A172 (cell line): ENCODE results near the gene S100A7A. TPM values are rescaled to one million over a fixed set of nuclear protein-coding genes. Genes with fewer than 3 reads are reported as not detected.
A peak's percentile ranks its signal among the peaks of the same experiment; 100 is the strongest.
"Not testable (repeated sequence)": the region's sequence is repeated elsewhere in the genome, so short reads cannot be mapped to it uniquely, and the experiment has no call there.

Source experiments
- DNase-seq: peaks from one replicate; pipeline ENCODE4 v3.0.0-alpha.2; 2015; ENCODE audit warnings: low spot score
- total RNA-seq: library from RNA; depleted of rRNA; stranded (reverse); fragments of >200 nt; shearing (Covaris generic); gene quantifications from 2 replicates; pipeline ENCODE4 v1.2.3, GENCODE V29; 2014

The S100A7A gene
- total RNA-seq, 1 experiment from 2014 or later = not detected

DNA sequence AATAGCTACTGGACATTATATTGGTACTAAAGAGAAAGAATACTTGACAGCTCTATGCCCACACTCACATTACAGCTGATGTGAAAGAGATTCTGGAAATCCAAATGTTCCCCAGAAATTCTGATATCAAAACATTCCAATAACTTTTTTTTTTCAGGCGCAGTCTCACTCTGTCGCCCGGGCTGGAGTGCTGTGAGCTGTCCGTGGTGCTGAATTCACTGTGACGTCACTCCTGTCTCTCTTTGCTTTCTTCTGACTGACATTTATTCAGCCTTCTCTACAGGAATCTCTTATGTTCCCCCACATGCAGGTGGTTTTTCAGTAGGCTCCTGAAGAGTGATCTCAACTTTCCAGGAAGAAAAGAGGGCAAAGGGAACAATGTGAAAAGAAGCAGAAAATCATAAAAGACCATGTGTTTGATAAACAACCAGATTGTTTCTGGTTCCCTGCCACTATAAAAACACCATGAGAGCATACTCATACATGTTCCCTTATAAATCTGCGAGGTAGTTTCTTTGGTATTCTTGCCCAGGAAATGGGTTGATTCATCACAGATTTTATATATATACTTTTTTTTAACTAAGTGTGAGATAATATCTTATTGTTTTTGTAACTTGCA, 6.2 kb downstream of the S100A7A start:
- peak; percentile 80 for DNase-seq

DNA sequence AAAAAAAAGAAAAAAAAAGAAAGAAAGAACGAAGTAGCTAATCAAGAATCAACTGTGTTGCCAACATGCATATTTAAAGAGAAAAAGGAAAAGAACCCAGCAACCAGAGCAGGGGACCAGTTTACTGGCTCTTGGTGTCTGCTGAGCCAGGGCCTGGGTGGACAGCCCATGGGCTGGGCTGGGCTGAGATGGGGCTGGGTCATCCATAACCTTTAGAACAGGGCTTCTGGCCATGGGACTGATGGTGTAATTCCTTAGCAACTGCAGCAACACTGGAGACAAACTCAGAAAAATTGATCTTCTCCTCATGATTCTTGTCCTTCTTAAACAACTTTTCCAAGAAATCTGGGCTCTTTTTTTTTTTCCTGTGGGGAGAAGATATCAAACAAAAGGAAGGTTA, 10.5 kb downstream of the S100A7A start:
- no peak for DNase-seq

GRCh38 chr1:153428073-153428638, 11.8 kb downstream of the S100A7A start:
- no peak for DNase-seq

- no peak for DNase-seq
These were observed 12.5 kb downstream of the S100A7A start for GRCh38 chr1:153428791-153429190.

GRCh38 chr1:153429266-153430165, 13.2 kb downstream of the S100A7A start:
- DNase-seq = no peak

GRCh38 chr1:153430166-153430553, 13.8 kb downstream of the S100A7A start:
- no peak for DNase-seq

DNA sequence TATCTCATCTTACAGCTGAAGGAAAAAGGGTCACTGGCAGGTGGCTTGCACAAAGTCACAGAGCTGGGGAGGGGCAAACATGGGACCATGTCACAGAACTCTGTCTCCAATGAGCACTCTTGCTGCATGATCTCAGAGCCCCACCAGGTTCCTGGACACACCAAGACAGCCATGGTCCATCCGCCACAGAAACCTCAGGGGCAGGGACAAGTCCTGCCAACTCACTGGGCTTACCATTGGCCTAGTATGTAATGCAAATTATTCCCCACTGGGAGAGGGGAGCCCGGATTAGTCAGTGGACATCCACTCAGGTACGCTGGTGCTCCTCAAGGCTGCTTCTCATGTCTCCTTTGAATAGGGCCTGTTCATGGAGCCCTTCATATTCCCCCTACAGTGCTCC, 14.2 kb downstream of the S100A7A start:
- DNase-seq = no peak

DNA sequence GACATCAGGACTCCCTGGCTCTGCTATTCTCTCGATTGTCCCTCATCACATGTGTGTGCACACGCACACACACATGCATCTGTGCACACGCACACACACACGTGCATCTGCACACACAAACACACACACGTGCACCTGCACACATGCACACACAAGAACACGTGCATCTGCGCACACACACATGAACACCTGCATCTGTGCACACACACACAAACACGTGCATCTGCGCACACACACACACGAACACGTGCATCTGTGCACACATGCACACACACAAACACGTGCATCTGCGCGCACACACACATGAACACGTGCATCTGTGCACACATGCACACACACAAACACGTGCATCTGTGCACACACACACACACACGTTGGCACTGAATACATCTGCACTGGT, 14.7 kb downstream of the S100A7A start:
- DNase-seq = no peak

GRCh38 chr1:153431427-153431826, 15.1 kb downstream of the S100A7A start:
- DNase-seq = no peak

- no peak for DNase-seq
These were observed 15.6 kb downstream of the S100A7A start for GRCh38 chr1:153431928-153432327.

- peak; percentile 67 for DNase-seq
These were observed 16.8 kb downstream of the S100A7A start for GRCh38 chr1:153432874-153433681.

DNA sequence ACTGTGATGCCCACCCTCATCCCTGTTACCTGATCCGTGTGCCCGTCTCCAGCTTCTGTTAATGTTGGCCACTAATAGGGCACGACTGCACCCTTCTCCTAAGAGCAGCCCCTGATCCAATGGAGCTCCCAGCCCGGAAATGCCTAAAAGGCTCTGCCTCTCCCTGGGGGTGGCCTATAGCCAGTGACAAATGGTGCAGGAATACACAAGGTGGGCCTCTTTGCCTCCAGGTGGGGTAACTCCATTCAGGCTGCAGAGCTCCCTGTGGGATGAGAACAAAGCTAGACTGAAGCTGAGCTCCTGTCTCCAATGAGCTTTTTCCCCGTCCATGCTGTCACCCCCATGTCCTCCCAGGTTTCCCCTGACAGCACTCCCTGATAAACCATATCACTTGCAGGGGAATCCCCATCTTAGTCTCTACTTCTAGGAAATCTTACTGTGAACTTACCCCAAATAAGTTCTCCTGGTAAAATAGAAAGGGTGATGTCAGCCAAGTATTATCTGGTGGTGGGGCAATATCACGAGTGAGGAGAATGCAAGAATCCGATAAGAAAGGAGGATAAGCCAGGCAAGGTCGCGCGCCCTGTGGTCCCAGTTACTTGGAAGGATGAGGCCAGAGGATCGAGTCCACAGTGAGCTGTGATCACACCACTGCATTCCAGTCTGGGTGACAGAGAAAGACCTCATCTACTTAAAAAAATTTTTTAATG, 18.6 kb downstream of the S100A7A start:
- no peak for DNase-seq

- DNase-seq = no peak
These were observed 20.9 kb downstream of the S100A7A start for GRCh38 chr1:153437236-153437635.

GRCh38 chr1:153438599-153438998, 22.3 kb downstream of the S100A7A start:
- no peak for DNase-seq

GRCh38 chr1:153439273-153439672, 23.0 kb downstream of the S100A7A start:
- no peak for DNase-seq

GRCh38 chr1:153441238-153441755, 25.0 kb downstream of the S100A7A start:
- DNase-seq = no peak

- no peak for DNase-seq
These were observed 27.2 kb downstream of the S100A7A start for GRCh38 chr1:153443486-153443885.

- DNase-seq = no peak
These were observed 27.8 kb downstream of the S100A7A start for GRCh38 chr1:153444078-153444477.

DNA sequence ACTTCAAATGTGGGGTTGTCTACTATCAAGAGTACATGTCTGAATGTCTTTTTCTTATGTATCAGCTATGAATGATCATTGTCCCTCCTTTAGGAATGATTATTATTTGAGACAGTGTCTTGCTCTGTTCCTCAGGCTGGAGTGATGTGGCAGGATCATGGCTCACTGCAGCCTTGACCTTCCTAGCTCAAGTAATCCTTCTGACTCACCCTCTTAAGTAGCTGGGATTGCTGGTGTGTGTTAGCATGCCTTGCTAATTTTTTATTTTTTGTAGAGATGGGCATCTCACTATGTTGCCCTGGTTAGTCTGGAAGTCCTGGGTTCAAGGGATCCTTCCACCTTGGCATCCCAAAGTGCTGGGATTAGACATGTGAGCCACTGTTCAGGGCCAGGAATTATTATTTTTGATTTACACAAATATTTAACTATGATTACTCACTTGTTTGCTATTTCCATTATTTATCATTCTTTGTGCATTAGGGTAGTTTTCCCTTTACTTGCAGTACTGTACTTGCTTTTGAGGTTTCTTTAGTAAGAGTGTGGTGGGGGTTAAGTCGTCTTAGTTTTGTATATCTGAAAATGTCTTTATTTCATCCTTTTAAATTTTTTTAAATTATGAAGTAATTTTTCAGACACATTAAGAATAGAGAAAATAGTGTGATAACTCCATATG, 31.3 kb downstream of the S100A7A start:
- DNase-seq = peak; percentile 38

DNA sequence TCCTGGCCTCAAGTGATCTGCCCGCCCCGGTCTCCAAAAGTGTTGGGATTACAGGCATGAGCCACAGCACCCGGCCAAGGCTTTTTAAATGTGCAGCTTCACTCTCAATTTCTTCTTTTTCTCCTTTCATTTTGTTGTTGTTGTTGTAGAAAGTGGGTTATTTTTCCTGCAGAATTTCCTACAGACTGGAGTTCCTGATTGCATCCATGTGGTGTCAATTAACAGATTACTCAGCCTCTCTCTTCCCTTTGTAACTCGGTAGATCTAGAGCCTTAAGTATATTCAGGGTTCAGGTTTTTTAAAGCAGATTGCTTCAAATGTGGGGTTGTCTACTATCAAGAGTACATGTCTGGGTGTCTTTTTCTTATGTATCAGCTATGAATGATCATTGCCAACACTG, 32.5 kb downstream of the S100A7A start:
- not testable (repeated sequence) for DNase-seq

DNA sequence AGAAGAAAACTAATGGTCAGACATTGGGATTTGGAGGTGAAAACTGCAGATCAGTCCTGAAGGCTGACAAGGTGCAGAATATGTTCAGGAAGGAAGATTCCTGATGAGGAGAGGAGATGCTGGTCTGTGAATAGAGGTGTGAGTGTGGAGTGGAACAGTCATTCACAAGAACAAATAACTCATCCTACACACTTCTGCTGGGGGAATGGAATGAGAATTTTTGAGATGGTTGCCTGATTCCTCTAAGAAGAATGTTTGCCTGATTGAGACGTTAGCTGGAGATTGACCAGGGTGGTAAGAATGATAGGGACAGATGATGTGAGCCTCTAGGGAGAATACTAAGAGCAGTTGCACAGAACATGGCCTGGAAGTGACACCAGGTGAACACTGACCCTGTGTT, 40.1 kb downstream of the S100A7A start:
- no peak for DNase-seq
